ENCODE measurements around the gene EVX1.

EVX1 gene

GRCh38 chr7:27221201-27221797, 21.3 kb upstream of the EVX1 start:
- in situ Hi-C loops (cut with MboI; ENCODE audit: low sequenced_read_pairs) = loop anchor here (25.0 kb wide), 2 partner anchors 341 to 566 kb away; no protein-coding TSS in a partner anchor

DNA sequence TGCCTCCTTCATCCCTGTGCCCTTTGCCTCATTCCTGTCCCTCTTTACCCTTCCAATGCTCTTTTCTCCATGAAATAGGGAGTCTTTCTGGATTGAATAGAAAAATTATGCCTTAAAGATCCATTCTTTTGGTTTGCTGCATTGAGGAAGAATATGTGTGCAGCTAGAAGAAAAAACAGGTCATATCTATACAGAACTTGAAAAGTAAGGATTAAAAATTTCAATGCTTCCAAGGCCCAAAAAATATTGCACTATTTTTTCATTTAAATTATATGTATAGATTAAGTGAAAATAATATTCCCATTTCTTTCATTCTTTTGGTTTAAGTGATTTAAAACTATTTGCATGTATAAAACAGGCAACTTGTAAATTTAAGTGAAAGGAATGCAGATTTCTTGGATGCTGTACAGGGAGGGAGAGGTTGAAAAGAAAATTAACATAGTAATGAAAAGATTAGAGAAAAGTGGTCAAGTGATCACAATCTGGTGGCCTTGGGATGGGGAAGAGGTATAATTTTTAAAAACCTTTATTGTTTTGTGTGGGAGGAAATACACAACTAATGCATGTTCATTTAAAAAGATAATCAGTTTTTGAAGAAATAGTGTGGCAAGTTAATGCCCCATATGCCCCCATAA, 18.5 kb upstream of the EVX1 start:
- in situ Hi-C loops (cut with MboI; ENCODE audit: low sequenced_read_pairs) = loop anchor here (25.0 kb wide), 2 partner anchors 338 to 563 kb away; no protein-coding TSS in a partner anchor

- in situ Hi-C loops (cut with MboI; ENCODE audit: low sequenced_read_pairs) = loop anchor here (25.0 kb wide), 2 partner anchors 337 to 562 kb away; no protein-coding TSS in a partner anchor
These were observed 17.3 kb upstream of the EVX1 start for GRCh38 chr7:27224983-27225934.

- in situ Hi-C loops (cut with MboI; ENCODE audit: low sequenced_read_pairs) = no loop called here
These were observed 13.2 kb upstream of the EVX1 start for GRCh38 chr7:27229448-27229847.

DNA sequence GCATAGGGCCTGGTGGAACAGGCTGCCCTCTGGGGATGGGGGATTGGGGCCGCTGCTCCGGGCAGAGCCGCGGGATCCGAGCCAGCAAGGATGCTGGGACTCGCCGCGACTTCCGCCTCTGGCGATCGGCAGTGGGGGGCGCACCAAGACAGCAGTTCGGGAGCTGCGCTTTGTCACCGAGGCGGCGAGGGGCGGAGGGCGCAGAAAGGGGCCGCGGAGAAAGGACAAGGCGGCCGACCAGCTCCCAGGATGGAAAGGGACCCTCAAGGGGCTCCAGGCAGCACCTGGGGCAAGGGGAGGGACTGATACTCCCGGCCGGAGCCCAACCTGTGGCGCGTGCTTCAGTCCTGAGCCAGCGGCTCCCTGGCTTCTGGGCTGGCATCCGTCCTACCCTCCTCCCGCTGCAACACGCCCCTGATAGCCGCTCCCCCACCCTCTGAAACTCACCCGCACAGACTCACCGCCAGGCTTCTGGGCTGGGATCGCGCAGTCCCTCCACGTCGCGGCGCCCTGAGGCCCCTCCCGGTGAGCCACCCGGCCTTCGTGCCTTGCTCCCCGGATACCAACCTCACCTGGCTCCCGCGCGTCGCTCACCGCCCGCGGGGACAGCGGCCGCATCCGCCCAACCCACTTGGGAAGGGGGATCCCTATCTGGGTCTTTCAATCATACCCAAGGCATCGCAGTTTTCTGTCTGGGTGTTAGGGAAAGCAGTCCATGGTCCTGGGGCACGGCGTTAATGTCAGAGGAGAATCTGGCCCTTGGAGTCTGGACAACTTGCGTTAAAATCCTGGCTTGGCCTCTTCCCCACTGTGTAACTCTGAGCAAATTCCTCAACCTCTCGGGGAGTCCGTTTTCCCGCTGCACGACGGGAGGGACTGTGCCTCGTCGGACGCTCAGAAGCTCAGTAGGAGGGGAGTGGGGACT, 7.0 kb upstream of the EVX1 start:
- in situ Hi-C loops (cut with MboI; ENCODE audit: low sequenced_read_pairs) = no loop called here

- in situ Hi-C loops (cut with MboI; ENCODE audit: low sequenced_read_pairs) = no loop called here
These were observed 4.8 kb upstream of the EVX1 start for GRCh38 chr7:27237735-27238334.

DNA sequence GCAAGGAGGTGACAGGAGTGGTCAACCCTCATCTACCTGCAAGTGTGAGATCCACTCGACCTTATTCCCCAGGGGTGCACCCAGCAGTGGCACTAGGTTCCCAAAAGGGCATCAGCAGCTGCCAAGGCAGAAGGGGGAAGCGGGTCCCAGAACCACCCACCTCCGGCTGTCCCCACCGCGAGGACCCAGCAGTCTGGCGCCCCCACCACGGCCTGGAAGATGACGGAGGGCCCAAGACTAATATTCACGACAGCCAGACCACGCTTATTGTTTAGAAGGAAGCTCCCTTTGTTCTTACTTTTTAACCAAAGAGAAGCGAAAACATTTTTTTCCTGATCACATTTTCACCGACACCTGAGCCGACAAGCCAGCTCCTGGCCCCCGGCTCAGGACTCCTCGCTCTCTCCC, 3.6 kb upstream of the EVX1 start:
- in situ Hi-C loops (cut with MboI; ENCODE audit: low sequenced_read_pairs) = no loop called here

- in situ Hi-C loops (cut with MboI; ENCODE audit: low sequenced_read_pairs) = no loop called here
These were observed 3.1 kb upstream of the EVX1 start for GRCh38 chr7:27239387-27240014.

GRCh38 chr7:27240015-27240731, 2.4 kb upstream of the EVX1 start:
- in situ Hi-C loops (cut with MboI; ENCODE audit: low sequenced_read_pairs) = no loop called here

DNA sequence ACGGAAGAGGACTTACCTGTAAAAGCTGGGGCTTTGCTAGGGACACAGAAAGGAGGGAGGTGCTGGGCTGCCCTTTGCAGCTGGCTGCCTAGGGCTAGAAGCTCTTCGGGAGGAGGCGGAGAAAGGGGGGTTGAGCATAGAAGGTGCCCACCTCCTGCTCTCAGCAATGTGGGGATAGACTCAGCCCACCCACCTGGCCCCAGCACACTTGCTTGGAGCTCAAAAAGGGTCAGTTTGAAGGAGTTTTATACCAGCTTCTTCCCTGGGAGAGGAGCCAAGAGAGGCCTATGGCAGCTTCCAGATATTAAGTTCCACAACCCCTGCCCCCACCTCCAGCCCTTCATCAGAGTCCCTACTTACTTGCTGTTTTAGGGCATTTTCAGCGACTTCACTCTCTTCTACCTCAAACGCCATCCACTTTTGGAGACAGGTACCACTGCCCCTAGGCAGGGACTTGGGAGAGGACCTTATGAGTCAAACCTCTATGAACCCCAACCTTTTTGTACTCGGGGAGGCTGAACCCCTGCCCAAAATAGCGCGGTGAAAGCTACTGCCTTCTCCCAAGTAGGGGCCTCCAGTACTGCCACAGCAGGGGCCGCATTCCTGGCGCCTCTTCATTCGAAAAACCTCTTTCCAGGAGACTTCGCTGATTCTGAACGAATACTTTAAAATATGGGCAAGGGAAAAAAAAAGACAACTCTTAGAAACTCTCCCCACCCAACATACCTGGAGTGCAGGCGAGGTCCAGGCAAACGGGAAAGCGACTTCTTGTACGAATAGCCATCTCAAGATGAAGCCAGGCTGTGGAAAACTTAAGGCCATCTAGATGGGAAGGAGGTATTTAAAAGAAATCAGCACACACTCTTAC, 1.2 kb upstream of the EVX1 start:
- in situ Hi-C loops (cut with MboI; ENCODE audit: low sequenced_read_pairs) = no loop called here

DNA sequence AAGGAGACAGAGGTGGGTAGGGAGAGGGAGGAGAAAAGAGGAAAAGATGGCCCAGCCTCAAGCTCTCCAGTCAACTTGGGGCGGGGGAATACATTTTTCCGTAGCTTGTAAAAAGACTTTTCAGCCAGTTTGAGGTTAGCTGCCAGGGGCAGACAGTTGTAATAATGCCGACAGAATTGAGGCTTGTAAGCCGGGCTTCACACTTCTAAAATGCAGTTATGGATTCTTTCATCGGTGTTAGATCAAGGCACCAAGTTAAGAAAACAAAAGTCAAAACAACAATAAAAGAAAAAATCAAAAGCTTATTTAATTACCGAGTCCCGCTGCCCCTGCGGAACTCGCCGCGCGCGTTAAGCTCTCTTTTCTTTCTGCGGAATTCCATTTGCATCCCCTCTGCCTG, 448 bp upstream of the EVX1 start:
- in situ Hi-C loops (cut with MboI; ENCODE audit: low sequenced_read_pairs) = no loop called here

DNA sequence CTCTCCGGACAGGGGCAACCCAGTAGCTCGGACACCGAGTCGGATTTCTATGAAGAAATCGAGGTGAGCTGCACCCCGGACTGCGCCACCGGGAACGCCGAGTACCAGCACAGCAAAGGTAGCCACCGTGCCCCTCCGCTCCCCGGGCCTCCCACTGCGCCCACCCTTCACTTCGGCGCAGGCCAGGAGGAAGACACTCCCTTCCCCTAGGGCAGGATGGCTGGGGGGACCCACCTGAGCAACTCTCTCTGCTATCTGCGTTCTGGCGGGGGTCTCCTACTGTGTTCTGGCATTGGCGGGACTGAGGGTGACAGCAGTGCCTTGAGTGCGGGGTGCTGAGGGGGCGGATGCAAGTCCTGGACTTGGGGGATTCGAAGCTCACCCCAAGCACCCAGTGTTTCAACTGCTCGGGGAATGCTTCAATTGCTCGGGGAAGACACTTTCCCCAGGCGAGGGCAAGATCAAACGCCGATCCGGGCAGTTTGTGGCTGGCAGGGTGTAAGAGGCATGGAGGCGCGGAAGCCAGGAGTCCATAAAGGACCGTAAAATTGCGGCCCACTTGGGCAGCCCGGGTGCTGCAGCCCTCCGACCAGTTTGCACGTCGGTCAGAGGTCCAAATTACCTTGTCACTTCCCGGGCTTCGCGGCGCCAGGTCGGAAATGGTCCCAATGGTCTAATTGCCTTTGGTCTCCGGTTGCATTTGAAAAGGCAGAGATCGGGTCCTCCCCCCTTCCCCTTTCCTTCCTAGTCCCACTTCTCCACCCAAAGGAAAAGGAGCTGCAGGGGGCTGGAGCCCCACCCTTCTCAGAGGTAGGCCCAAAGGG, 950 bp downstream of the EVX1 start:
- in situ Hi-C loops (cut with MboI; ENCODE audit: low sequenced_read_pairs) = no loop called here

DNA sequence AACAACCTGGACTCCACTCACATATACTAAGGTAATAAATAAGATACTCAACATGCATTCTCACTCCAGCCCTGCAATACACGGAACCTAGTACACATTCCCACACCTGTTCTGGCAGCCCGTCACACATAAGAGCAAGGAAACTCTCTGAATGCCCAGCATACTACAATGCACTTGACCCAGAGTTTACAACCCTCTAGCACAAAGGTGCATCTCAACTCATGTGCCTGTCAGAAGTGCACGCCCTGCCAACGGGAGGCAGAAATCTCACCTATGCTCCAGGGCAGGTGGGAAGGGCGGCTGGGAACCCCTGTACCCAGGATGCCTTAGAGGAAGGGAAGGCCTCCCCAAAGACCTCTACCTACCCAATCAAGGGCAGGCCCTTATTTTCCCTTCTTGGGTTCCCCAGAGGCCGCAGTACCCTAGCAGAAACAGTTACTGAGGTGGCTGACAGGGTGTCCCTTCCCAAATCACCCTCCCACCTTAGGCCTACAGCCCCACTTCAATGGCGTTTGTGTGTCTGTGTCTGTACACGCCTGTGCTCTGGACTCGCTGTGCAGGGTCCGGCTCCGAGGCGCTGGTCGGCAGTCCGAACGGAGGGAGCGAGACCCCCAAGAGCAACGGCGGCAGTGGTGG, 2.0 kb downstream of the EVX1 start:
- in situ Hi-C loops (cut with MboI; ENCODE audit: low sequenced_read_pairs) = no loop called here

DNA sequence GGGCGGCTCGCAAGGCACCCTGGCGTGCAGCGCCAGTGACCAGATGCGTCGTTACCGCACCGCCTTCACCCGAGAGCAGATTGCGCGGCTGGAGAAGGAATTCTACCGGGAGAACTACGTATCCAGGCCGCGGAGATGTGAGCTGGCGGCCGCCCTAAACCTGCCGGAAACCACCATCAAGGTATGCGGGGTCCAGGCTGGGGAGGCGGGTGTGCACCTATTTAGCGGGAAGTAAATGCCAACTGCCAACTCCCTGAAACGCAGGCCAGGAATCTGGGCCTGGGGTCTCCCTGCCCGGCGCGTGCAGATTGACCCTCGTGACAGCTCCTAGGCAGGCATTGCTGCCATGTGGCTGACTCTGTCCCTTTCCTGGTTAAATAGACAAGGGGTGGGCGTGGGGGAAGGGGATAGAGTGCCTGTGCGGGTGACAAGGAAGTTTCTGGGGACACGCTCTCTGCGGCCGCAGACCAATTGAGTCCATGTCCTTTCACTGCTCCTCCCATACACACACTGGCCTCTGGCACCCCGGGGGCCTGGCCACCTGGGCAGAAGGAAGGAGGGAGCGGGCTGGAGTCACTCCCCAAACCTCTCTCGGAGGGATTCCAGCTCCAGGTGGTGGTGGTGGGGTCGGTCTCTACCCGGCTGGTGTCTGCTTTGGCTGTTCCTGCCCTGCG, 2.7 kb downstream of the EVX1 start:
- in situ Hi-C loops (cut with MboI; ENCODE audit: low sequenced_read_pairs) = no loop called here

- in situ Hi-C loops (cut with MboI; ENCODE audit: low sequenced_read_pairs) = no loop called here
These were observed 3.4 kb downstream of the EVX1 start for GRCh38 chr7:27245798-27246691.

Data from HL-60/S4 treated with retinoic acid at 250 ng/mL for 4 days and 3 days (cell line).